Right lobe of liver (tissue), 4 donors: Measurements from ENCODE around the gene TMEM130.

Experiments used
- CTCF ChIP-seq, 4 donors: fragments of 200-600 bp in 3 of 4; fragments of 450-650 bp in 1 of 4; IDR thresholded peaks; one replicate each; pipeline versions ENCODE4 v1.5.1 to v1.8.0; 2016 to 2022; ENCODE audit warnings: antibody characterized with exemption in 4 of 4, mild to moderate bottlenecking in 2 of 4
- POLR2A ChIP-seq: fragments of 450-650 bp; IDR thresholded peaks from one replicate; pipeline ENCODE4 v1.6.1; 2017; ENCODE audit warnings: antibody characterized with exemption, mild to moderate bottlenecking
- donor health status: DM: no; HTN: no; CAD: no.
- donor health status: DM: no; HTN: no; CAD: no.
- donor health status: DM: no; HTN: yes; CAD: no.

DNA sequence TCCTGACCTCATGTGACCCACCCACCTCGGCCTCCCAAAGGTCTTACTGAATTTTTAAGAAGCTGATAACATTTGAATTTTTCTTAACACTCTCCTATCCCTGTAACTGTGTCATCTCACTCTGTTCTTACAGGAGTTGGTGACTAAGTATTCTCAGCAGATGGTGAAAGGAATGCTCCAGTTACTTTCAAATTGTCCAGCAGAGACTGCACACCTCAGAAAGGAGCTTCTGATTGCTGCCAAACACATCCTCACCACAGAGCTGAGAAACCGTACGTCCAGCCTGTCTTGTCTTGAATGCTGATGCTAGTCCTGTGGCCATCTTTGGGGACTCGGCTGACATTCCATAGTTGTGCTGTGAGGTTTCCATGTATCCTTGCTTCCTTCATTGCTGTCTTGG, 33.4 kb upstream of the TMEM130 start:
- TF ChIP-seq CTCF (IDR thresholded peaks at IDR 0.05), result no peak
- TF ChIP-seq POLR2A, result no peak
